Muscle layer of duodenum (tissue), 2 donors: Measurements from ENCODE around the gene TNFRSF11A.

Experiments
- H3K27ac ChIP-seq: one replicate; pipeline ENCODE4 v1.7.0; 2013; ENCODE audit warnings: mild to moderate bottlenecking, low read length
- H3K27me3 ChIP-seq: one replicate; pipeline ENCODE4 v1.7.0; 2013; ENCODE audit warnings: low read depth, mild to moderate bottlenecking, control low read depth, low read length
- H3K36me3 ChIP-seq, 2 donors: one replicate each; pipeline ENCODE4 v1.7.0; 2013; ENCODE audit warnings: low read length in 2 of 2, control low read depth in 1 of 2, mild to moderate bottlenecking in 1 of 2; ENCODE audit not compliant: insufficient read depth in 2 of 2, control insufficient read depth in 1 of 2
- H3K4me1 ChIP-seq, 2 donors: one replicate each; pipeline ENCODE4 v1.7.0; 2013; ENCODE audit warnings: low read length in 2 of 2, mild to moderate bottlenecking in 2 of 2, control low read depth in 1 of 2, moderate library complexity in 1 of 2; ENCODE audit not compliant: insufficient read depth in 2 of 2, control insufficient read depth in 1 of 2
- H3K4me3 ChIP-seq, 2 donors: one replicate each; pipeline ENCODE4 v1.7.0; 2013; ENCODE audit warnings: low read length in 2 of 2, low read depth in 1 of 2, mild to moderate bottlenecking in 1 of 2
- H3K9me3 ChIP-seq, 2 donors: one replicate each; pipeline ENCODE4 v1.7.0; 2013; ENCODE audit warnings: low read length in 2 of 2, control low read depth in 1 of 2, mild to moderate bottlenecking in 1 of 2; ENCODE audit not compliant: control insufficient read depth in 1 of 2
- donor health status: healthy.

The TNFRSF11A gene

DNA sequence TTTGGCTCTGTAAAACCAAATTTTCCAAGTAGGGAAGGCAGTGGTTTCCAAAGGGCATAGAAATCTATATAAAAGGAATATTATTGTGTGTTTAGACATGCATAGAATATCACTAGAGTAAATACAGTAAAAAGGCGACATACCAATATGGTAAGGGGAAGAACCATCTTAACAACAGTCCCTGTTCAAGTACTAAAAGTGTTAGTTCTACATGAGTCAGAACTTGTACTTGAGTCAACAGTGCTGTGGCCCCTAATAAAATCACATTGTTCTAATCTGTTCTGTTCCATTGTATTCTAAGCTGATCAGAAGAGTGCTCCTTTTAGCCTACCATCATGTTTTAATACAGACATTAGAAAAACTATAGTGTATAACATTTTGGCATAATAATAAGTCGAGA is 36.1 kb upstream of the TNFRSF11A start:
- Histone ChIP-seq H3K9me3 (no peaks in the 10 kb centered on the region), H3K27ac (no peak overlapping the region), H3K36me3 (peaks cover 15 to 27% of the 10 kb centered on the region in 2 donors), H3K4me3 (no peak overlapping the region), H3K27me3 (no peaks in the 10 kb centered on the region), H3K4me1 (no peaks in the 10 kb centered on the region)

DNA sequence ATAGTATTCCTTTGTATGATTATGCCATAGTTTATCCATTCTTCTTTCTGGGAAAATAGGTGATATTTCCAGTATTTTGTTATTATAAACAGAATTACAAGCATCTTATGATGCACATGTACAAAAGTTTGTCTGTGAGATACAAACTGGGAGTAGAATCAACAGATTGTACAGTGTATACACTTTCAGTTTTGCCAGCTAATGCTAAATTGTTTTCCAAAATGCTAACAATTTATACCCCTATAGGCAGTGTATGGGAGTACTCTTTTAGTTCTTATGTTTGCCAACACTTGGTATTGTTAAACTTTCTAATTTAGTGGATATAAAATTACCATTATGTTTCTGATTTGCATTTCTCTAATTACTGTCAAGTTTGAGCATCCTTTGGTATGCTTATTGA is 31.0 kb upstream of the TNFRSF11A start:
- H3K4me3 ChIP-seq: no peak overlapping the region
- no peaks in the 10 kb centered on the region for H3K9me3 ChIP-seq
- no peak overlapping the region for H3K27ac ChIP-seq
- H3K36me3 ChIP-seq: peaks cover 14 to 23% of the 10 kb centered on the region in 2 donors
- no peaks in the 10 kb centered on the region for H3K4me1 ChIP-seq
- H3K27me3 ChIP-seq: no peaks in the 10 kb centered on the region

- Histone ChIP-seq H3K4me1 (no peaks in the 10 kb centered on the region), H3K36me3 (peaks cover 34 to 38% of the 10 kb centered on the region in 2 donors), H3K9me3 (no peaks in the 10 kb centered on the region), H3K27ac (no peak overlapping the region), H3K27me3 (no peaks in the 10 kb centered on the region), H3K4me3 (no peak overlapping the region)
These were observed 24.6 kb upstream of the TNFRSF11A start for GRCh38 chr18:62300359-62300963.

- Histone ChIP-seq H3K4me1 (no peaks in the 10 kb centered on the region), H3K4me3 (no peak overlapping the region), H3K36me3 (peaks cover 34 to 41% of the 10 kb centered on the region in 2 donors), H3K27ac (no peak overlapping the region), H3K9me3 (no peaks in the 10 kb centered on the region), H3K27me3 (no peaks in the 10 kb centered on the region)
These were observed 23.8 kb upstream of the TNFRSF11A start for GRCh38 chr18:62301322-62301721.

DNA sequence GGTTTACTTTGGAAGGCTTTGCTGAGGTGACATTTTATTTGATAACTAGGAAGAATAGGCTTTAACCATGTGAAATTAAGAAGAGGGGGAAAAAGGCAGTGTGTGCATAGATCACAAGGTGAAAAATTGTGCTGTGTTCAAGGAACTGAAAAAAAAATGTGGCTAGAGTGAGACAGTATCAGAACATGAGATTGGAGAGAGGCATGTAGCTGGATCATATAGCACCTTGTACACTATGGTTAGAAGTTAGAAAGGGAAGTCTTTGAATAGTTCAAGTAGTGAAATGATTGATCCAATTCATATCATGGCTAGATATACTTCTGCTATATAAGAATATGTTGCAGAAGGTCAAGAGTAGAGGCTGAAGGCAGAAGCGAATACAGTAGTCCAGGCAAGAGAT is 12.3 kb upstream of the TNFRSF11A start:
- H3K4me1 ChIP-seq: no peaks in the 10 kb centered on the region
- no peaks in the 10 kb centered on the region for H3K27me3 ChIP-seq
- no peak overlapping the region for H3K4me3 ChIP-seq

DNA sequence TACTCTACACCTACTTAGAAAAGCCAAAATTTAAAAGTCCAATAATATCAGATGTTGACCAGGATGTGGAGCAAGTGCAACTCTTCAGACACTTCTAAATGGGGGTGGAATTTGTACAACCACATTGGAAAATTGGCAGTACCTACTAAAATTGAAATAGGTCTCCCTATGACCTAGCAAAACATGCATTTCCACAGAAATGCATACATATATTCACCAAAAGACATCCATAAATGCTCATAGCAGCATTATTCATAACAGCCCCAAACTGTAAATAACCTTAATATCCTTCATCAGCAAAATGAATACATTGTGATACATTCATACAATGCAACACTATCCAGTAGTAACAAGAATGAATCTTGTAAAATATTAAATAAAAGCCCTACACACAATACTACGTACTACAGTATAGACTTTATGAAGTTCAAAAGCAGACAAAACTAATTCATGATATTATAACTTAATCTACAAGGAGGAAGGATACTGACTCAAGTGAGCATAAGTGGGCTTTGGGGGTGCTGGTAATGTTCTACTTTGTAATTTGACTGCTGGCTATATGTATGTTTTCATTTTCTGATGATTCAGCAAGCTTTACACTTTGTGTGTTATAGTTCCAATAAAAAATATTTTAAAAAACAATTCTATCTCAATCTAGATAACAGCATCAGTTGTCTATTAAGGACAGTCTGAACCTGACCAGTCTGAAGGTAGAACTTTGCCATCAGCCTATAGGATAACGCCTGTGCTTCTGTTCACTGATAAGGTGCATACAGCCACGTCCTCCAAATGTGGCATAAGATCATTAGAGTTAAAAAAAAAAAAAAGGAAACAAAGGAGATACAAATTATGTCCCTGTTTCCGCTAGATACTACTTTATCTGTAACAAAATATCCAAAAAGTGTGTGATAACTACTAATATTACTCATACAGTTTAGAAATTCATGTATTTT is 6.6 kb upstream of the TNFRSF11A start:
- H3K4me1 ChIP-seq: no peaks in the 10 kb centered on the region
- no peaks in the 10 kb centered on the region for H3K27me3 ChIP-seq
- H3K4me3 ChIP-seq: no peak overlapping the region
- no peak overlapping the region for H3K27ac ChIP-seq
- H3K9me3 ChIP-seq: no peaks in the 10 kb centered on the region
- H3K36me3 ChIP-seq: no peaks in the 10 kb centered on the region

More for the DNA sequence above, 12.3 kb upstream of the TNFRSF11A start:
- H3K36me3 ChIP-seq: peaks cover 0 to 21% of the 10 kb centered on the region in 2 donors
- H3K27ac ChIP-seq: no peak overlapping the region
- H3K9me3 ChIP-seq: no peaks in the 10 kb centered on the region

GRCh38 chr18:62321201-62321600 is 3.9 kb upstream of the TNFRSF11A start:
- no peak overlapping the region for H3K27ac ChIP-seq
- H3K4me3 ChIP-seq: no peak overlapping the region
- peaks cover 8% of the 10 kb centered on the region for H3K27me3 ChIP-seq
- no peaks in the 10 kb centered on the region for H3K36me3 ChIP-seq
- no peaks in the 10 kb centered on the region for H3K9me3 ChIP-seq
- peaks cover 0 to 10% of the 10 kb centered on the region in 2 donors for H3K4me1 ChIP-seq

DNA sequence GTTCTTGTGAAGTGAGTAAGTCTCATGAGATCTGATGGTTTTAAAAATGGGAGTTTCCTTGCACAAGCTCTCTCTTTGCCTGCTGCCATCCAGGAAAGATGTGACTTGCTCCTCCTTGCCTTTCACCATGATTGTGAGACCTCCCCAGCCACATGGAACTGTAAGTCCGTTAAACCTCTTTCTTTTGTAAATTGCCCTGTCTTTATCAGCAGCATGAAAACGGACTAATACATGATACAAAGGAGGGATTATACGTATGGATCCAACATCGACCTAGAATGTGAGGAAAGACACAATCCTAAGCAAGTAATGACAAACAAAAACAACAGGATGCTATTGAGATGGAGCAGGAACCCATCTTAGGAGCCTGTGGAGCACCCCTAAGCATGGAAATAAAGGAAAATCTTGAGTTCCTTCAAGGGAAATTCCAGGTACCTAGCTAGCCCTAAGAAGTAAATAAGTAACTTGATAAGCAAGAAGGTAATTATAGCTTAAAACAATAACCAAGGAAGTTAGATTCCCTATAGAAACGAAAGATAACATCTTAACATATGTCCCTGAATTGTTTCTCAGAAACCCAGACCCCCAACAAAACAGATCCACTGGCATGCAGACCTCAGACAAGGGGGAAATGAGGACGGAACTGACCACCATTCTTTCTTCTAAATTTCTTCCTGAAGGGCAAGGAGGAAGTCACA is 1.5 kb upstream of the TNFRSF11A start:
- Histone ChIP-seq H3K27ac (no peak overlapping the region), H3K4me3 (no peak overlapping the region), H3K27me3 (peaks cover 27% of the 10 kb centered on the region)

DNA sequence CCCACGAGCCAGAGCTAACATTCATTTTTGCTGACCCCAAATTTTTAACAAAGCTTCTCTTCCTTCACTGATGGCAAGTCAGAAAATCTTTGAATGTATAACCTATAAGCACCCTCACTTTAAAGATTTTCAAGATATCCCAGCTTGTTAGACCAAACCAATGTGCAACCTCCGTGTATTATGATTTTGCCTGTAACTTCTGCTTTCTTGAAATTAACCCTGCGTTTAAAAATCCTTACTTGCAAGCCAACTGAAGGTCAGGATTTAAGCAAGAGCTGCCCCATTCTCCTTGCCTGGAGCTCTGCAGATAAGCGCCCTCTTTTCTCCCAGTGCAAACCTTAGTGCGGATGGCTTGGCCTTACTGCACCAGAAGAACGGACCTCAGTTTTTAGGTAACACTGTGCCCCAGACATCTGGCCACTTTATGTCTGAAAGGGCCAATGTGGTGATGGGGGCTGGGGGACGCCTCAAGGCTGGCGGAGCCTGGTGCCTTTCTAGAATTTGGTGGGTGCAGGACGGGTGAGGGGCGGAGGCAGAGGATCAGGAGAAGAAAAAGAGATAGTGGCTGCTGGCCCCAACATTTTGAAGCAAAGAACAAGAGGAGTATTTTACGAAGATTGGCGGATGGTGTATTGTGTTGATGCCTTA is 805 bp upstream of the TNFRSF11A start:
- Histone ChIP-seq H3K27me3 (peaks cover 27% of the 10 kb centered on the region), H3K4me1 (peaks cover 0 to 16% of the 10 kb centered on the region in 2 donors), H3K27ac (no peak overlapping the region)

More for the DNA sequence above, 1.5 kb upstream of the TNFRSF11A start:
- Histone ChIP-seq H3K9me3 (no peaks in the 10 kb centered on the region), H3K36me3 (no peaks in the 10 kb centered on the region), H3K4me1 (peaks cover 0 to 16% of the 10 kb centered on the region in 2 donors)

DNA sequence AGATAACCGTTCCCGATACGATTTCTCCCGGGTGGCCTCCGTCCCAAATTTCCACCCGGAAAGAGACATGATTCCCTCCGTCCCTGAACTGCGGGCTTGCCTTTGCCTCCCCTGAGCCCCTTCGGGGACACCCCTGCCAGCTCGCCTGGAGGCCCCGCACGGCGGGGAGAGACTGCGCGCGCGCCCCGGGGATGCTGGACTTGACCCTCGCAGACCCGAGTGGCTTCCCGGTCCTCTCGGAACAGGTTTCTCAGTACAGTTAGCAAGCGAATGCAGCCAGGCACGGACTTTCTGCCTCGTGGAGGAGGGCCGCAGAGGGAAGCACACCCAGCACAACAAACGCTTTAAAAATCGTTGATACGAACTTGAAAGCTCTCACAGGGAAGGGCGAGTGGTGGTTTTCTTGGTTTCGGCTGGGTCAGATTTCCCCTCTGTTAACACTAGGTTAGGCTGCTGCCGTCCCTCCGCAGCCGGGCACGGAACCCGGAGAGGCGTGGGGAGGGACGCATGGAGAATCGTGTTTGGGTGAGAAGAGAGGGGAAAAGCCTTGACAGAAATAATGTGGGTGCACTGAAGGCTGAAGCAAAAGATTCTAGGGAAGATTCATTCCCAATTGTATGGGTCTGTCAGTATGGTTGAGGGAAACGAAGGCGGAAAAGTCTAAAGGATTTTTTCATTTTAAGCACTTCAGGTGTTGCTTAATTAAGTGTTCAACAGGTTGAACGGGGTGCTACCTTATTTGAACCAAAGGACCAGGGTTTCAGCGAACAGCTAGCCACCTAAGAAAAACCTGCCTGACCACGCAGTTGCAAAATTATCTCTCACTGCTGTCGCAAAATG is 916 bp downstream of the TNFRSF11A start:
- no peaks in the 10 kb centered on the region for H3K36me3 ChIP-seq
- peaks cover 30% of the 10 kb centered on the region for H3K27me3 ChIP-seq
- H3K4me1 ChIP-seq: peaks cover 4 to 16% of the 10 kb centered on the region in 2 donors
- H3K27ac ChIP-seq: peak overlapping the region; percentile 40
- peak overlapping the region; percentile 69 to 78 for H3K4me3 ChIP-seq
- H3K9me3 ChIP-seq: no peaks in the 10 kb centered on the region

More for the DNA sequence above, 805 bp upstream of the TNFRSF11A start:
- H3K36me3 ChIP-seq: no peaks in the 10 kb centered on the region
- H3K9me3 ChIP-seq: no peaks in the 10 kb centered on the region
- H3K4me3 ChIP-seq: peak overlapping the region; percentile 11 to 36
